Measurements from ENCODE around the gene GOPC. TPM values are rescaled to one million over a fixed set of nuclear protein-coding genes. Genes with fewer than 3 reads are reported as not detected.

The GOPC gene
- total RNA-seq, 2 donors from 2014 or later = 29.5 to 31.5 TPM

- TF ChIP-seq CTCF (IDR thresholded peaks at IDR 0.05) = no peak
- DNase-seq (ENCODE audit: low spot score) (no peak), ATAC-seq (ENCODE audit: insufficient number of reproducible peaks, low FRiP score, low read depth) (no peak)
Observed at GRCh38 chr6:117549611-117550010, 52.7 kb downstream of the GOPC start.

DNA sequence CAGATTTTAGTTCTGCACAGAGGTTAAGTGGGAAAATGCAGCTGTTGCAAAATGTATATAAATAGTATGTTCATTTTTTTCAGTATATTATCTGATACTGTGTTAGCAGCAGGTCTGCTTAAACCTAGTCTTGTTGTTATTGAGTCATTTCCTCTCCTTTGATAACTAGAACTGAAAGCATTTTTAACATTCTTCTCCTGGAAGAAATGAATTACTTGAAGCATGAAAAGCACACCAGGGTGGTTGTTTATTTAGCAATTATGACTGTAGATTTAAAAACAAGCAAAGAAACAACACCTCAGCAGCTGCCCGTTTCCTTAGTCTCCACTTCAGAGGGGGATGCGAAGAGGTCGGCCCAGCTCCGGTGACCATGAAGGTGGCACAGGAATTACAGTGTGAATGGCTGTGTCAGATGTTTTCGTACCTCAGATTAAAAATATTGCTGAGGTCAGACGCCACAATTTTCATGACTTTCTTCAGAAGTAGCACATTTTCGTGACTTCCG lies 53.5 kb downstream of the GOPC start:
- Histone ChIP-seq H3K9me3 (no peaks in the 10 kb centered on the region), H3K27ac (peak overlapping the region in 1 of 2 donors; percentile 63), H3K4me3 (peak overlapping the region; percentile 71), H3K36me3 (no peaks in the 10 kb centered on the region), H3K4me1 (ENCODE audit: control insufficient read depth in 1 of 2, low read depth in 2 of 2) (peaks cover 4 to 12% of the 10 kb centered on the region in 2 donors), H3K27me3 (replicated peaks; ENCODE audit: insufficient read depth) (no peaks in the 10 kb centered on the region)
- no peak for TF ChIP-seq CTCF (IDR thresholded peaks at IDR 0.05)
- peak; percentile 16 for ATAC-seq (ENCODE audit: insufficient number of reproducible peaks, low FRiP score, low read depth)
- no peak for DNase-seq (ENCODE audit: low spot score)

More at GRCh38 chr6:117549611-117550010, 52.7 kb downstream of the GOPC start:
- Histone ChIP-seq H3K4me3 (no peak overlapping the region), H3K27ac (peak overlapping the region in 1 of 2 donors; percentile 11), H3K36me3 (no peaks in the 10 kb centered on the region), H3K4me1 (ENCODE audit: control insufficient read depth in 1 of 2, low read depth in 2 of 2) (peaks cover 4 to 12% of the 10 kb centered on the region in 2 donors), H3K27me3 (replicated peaks; ENCODE audit: insufficient read depth) (no peaks in the 10 kb centered on the region), H3K9me3 (no peaks in the 10 kb centered on the region)

- Histone ChIP-seq H3K27ac (peak overlapping the region; percentile 15 to 63), H3K9me3 (no peaks in the 10 kb centered on the region), H3K27me3 (replicated peaks; ENCODE audit: insufficient read depth) (no peaks in the 10 kb centered on the region), H3K36me3 (no peaks in the 10 kb centered on the region), H3K4me1 (ENCODE audit: control insufficient read depth in 1 of 2, low read depth in 2 of 2) (peaks cover 4 to 12% of the 10 kb centered on the region in 2 donors), H3K4me3 (peak overlapping the region; percentile 71)
- no peak for TF ChIP-seq CTCF (IDR thresholded peaks at IDR 0.05)
- ATAC-seq (ENCODE audit: insufficient number of reproducible peaks, low FRiP score, low read depth) = peak; percentile 53
- peak; percentile 23 for DNase-seq (ENCODE audit: low spot score)
Observed at GRCh38 chr6:117547688-117548621, 54.4 kb downstream of the GOPC start.

GRCh38 chr6:117546674-117547073 lies 55.6 kb downstream of the GOPC start:
- Histone ChIP-seq H3K9me3 (no peaks in the 10 kb centered on the region), H3K27me3 (replicated peaks; ENCODE audit: insufficient read depth) (no peaks in the 10 kb centered on the region), H3K27ac (no peak overlapping the region), H3K36me3 (no peaks in the 10 kb centered on the region), H3K4me1 (ENCODE audit: control insufficient read depth in 1 of 2, low read depth in 2 of 2) (peaks cover 4 to 12% of the 10 kb centered on the region in 2 donors), H3K4me3 (no peak overlapping the region)
- ATAC-seq (ENCODE audit: insufficient number of reproducible peaks, low FRiP score, low read depth) = no peak
- TF ChIP-seq CTCF (IDR thresholded peaks at IDR 0.05) = no peak
- no peak for DNase-seq (ENCODE audit: low spot score)

DNA sequence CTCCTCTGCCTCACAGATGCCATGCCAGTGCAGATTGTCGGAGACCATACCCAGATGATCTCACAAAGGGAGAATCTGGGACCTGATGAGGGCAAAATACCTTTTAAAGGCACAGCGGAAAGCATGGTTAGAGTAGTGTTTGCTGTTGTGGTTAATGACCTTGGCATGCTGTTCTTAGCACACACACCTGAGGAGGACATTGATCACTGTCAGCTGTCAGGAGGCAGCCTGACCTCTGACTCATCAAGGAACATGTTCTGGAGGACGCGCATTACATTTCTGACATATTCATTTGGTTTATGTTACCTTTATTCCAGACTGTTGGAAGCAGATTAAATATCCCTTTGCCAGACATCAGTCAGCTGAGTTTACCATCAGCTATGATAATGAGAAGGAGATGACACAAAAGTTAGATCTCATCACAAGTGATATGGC lies 57.1 kb downstream of the GOPC start:
- no peak for TF ChIP-seq CTCF (IDR thresholded peaks at IDR 0.05)
- Histone ChIP-seq H3K27ac (no peak overlapping the region), H3K4me3 (no peak overlapping the region), H3K9me3 (no peaks in the 10 kb centered on the region), H3K4me1 (ENCODE audit: control insufficient read depth in 1 of 2, low read depth in 2 of 2) (peaks cover 4 to 12% of the 10 kb centered on the region in 2 donors), H3K27me3 (replicated peaks; ENCODE audit: insufficient read depth) (no peaks in the 10 kb centered on the region), H3K36me3 (no peaks in the 10 kb centered on the region)
- ATAC-seq (ENCODE audit: insufficient number of reproducible peaks, low FRiP score, low read depth) = no peak
- DNase-seq (ENCODE audit: low spot score) = no peak
